K562 (cell line): Measurements from ENCODE around the gene CDKN2AIP. TPM values are rescaled to one million over a fixed set of nuclear protein-coding genes. Genes with fewer than 3 reads are reported as not detected.

Source experiments
- ARNT ChIP-seq, 2 experiments: fragments of 450-650 bp; IDR thresholded peaks; 2 replicates each; pipeline ENCODE4 v1.6.1; 2016; ENCODE audit warnings: mild to moderate bottlenecking in 1 of 2
- BRD4 ChIP-seq: fragments of 200-600 bp; sonication (generic); IDR thresholded peaks from 2 replicates; pipeline ENCODE4 v1.6.1; 2017; ENCODE audit warnings: inconsistent platforms
- CBFB ChIP-seq: sonication (generic); formaldehyde crosslinking; IDR thresholded peaks from 2 replicates; pipeline ENCODE4 v1.4.0; 2020; ENCODE audit warnings: mild to moderate bottlenecking, missing genetic modification reagents
- CEBPG ChIP-seq, 3 experiments: fragments of 200-800 bp in 1 of 3; sonication (Bioruptor generic) in 1 of 3; sonication (generic) in 1 of 3; formaldehyde crosslinking in 1 of 3; IDR thresholded peaks in 2 of 3; conservative IDR thresholded peaks in 1 of 3; 2 replicates each; pipeline versions ENCODE4 v1.6.1 to v1.8.0; 2016 to 2022; ENCODE audit warnings: missing compliant biosample characterization in 2 of 3, missing genetic modification characterization in 2 of 3, mild to moderate bottlenecking in 1 of 3, missing genetic modification reagents in 1 of 3
- DPF2 ChIP-seq: fragments of 450-650 bp; IDR thresholded peaks from 2 replicates; pipeline ENCODE4 v1.6.1; 2016
- GATAD2B ChIP-seq: fragments of 450-650 bp; IDR thresholded peaks from 2 replicates; pipeline ENCODE4 v1.6.1; 2017; ENCODE audit warnings: mild to moderate bottlenecking, borderline replicate concordance
- GTF3C2 ChIP-seq: IDR thresholded peaks from 3 replicates; pipeline ENCODE4 v1.6.1; 2011; ENCODE audit warnings: borderline replicate concordance, mild to moderate bottlenecking, moderate library complexity; ENCODE audit not compliant: insufficient read length; ENCODE audit errors: extremely low read depth
- HDGF ChIP-seq: fragments of 450-650 bp; IDR thresholded peaks from 2 replicates; pipeline ENCODE4 v1.6.1; 2016
- HIVEP1 ChIP-seq: fragments of 250-450 bp; sonication (Bioruptor Pico); IDR thresholded peaks from 2 replicates; pipeline ENCODE4 v1.4.0; 2020; ENCODE audit warnings: mild to moderate bottlenecking
- MECOM ChIP-seq: fragments of 250-450 bp; sonication (Bioruptor Pico); IDR thresholded peaks from 2 replicates; pipeline ENCODE4 v1.8.0; 2022; ENCODE audit warnings: inconsistent platforms
- NFIC ChIP-seq: fragments of 450-650 bp; IDR thresholded peaks from 2 replicates; pipeline ENCODE4 v1.6.1; 2017; ENCODE audit warnings: mild to moderate bottlenecking, inconsistent platforms
- SAFB2 ChIP-seq: fragments of 200-400 bp; formaldehyde crosslinking; IDR thresholded peaks from 2 replicates; pipeline ENCODE4 v1.6.1; 2018; ENCODE audit warnings: borderline replicate concordance, low read length, low read depth, moderate library complexity; ENCODE audit not compliant: severe bottlenecking
- SAP30 ChIP-seq: fragments of 200-600 bp; sonication (generic); IDR thresholded peaks from 2 replicates; pipeline ENCODE4 v1.6.1; 2012; ENCODE audit warnings: borderline replicate concordance, low read depth, mild to moderate bottlenecking, moderate library complexity, low read length, control low read depth, inconsistent platforms; ENCODE audit not compliant: insufficient read depth, poor library complexity, severe bottlenecking
- SPI1 ChIP-seq: IDR thresholded peaks from 2 replicates; pipeline ENCODE4 v1.6.1; 2011; ENCODE audit warnings: low read depth, low read length, control low read depth, borderline replicate concordance
- TARDBP ChIP-seq: fragments of 450-650 bp; IDR thresholded peaks from 2 replicates; pipeline ENCODE4 v1.6.1; 2016
- TEAD1 ChIP-seq, 2 experiments: fragments of 450-650 bp in 1 of 2; sonication (generic) in 1 of 2; formaldehyde crosslinking; IDR thresholded peaks; 2 replicates each; pipeline versions ENCODE4 v1.4.0 to v1.8.0; 2020 to 2022; ENCODE audit warnings: mild to moderate bottlenecking in 2 of 2, missing genetic modification reagents in 1 of 2
- THAP7 ChIP-seq: fragments of 250-450 bp; sonication (Bioruptor Pico); IDR thresholded peaks from 2 replicates; pipeline ENCODE4 v1.5.0; 2021
- TRIM24 ChIP-seq, 2 experiments: fragments of 450-650 bp; IDR thresholded peaks; 2 replicates each; pipeline ENCODE4 v1.6.1; 2016
- ZC3H4 ChIP-seq: sonication (generic); formaldehyde crosslinking; IDR thresholded peaks from 2 replicates; pipeline ENCODE4 v1.9.0; 2021; ENCODE audit warnings: missing genetic modification reagents, borderline replicate concordance
- ZNF239 ChIP-seq: fragments of 250-450 bp; sonication (Bioruptor Pico); IDR thresholded peaks from 2 replicates; pipeline ENCODE4 v1.4.0; 2020; ENCODE audit warnings: mild to moderate bottlenecking
- ZNF584 ChIP-seq: fragments of 200-800 bp; sonication (Bioruptor generic); IDR thresholded peaks from 2 replicates; pipeline ENCODE4 v1.6.1; 2016; ENCODE audit warnings: low read depth, mild to moderate bottlenecking, missing genetic modification characterization, missing compliant biosample characterization
- ZNF644 ChIP-seq: fragments of 200-800 bp; sonication (Bioruptor generic); IDR thresholded peaks from 2 replicates; pipeline ENCODE4 v1.6.1; 2016; ENCODE audit warnings: low read depth, missing genetic modification characterization, missing compliant biosample characterization
- ZNF707 ChIP-seq: fragments of 250-450 bp; sonication (Bioruptor Pico); conservative IDR thresholded peaks from 2 replicates; pipeline ENCODE4 v1.8.0; 2022; ENCODE audit warnings: inconsistent platforms, mild to moderate bottlenecking, moderate library complexity
- ZNF766 ChIP-seq: fragments of 200-800 bp; sonication (Bioruptor generic); conservative IDR thresholded peaks from 2 replicates; pipeline ENCODE4 v1.6.1; 2016; ENCODE audit warnings: missing genetic modification characterization, missing compliant biosample characterization
- ZNF830 ChIP-seq: fragments of 250-450 bp; sonication (Bioruptor Pico); IDR thresholded peaks from 2 replicates; pipeline ENCODE4 v1.5.0; 2021; ENCODE audit warnings: mild to moderate bottlenecking
- polyA plus RNA-seq, 8 experiments: library from polyadenylated mRNA; depleted of rRNA in 4 of 8; stranded (reverse) in 5 of 8; unstranded in 3 of 8; fragments of >200 nt; fragmentation: Nextera tagmentation in 2 of 8; fragmentation: Illumina TruSeq in 1 of 8; extraction: Ambion mirVana in 2 of 8; extraction: Trizol in 1 of 8; gene quantifications; 2 replicates each; pipeline versions ENCODE4 v1.2.1 to v1.2.3, GENCODE V29; 2011 to 2014; ENCODE audit warnings: inconsistent platforms in 1 of 8, missing spikeins in 1 of 8
- total RNA-seq, 7 experiments: library from RNA; depleted of rRNA in 6 of 7; stranded (reverse); fragments of >200 nt in 6 of 7; fragmentation: Illumina TruSeq in 2 of 7; extraction: Trizol in 2 of 7; gene quantifications; 2 replicates each; pipeline versions ENCODE4 v1.2.1 to v1.2.3, GENCODE V29; 2011 to 2021; ENCODE audit warnings: low replicate concordance in 1 of 7

Gene CDKN2AIP
- total and polyA plus RNA-seq, 9 of the 15 experiments (the other 6 are each of a cell fraction or from before 2014, with no cell fraction given) = 5.9 to 22.0 (median 19.7) TPM

GRCh38 chr4:183443655-183444213 lies 702 bp upstream of the CDKN2AIP start (continued):
- TF ChIP-seq THAP7 (peak; percentile 40; the same call in 1 of the 2 replicates), MECOM (CRISPR knock-in tag) (no peak), CEBPG (CRISPR knock-in tag; IDR thresholded peaks at IDR 0.05) (no peak), CEBPG (tag; conservative IDR thresholded peaks at IDR 0.05 in 1 of 2, IDR thresholded peaks at IDR 0.05 in 1 of 2) (no peak), GATAD2B (0 out of 2 replicates have a peak, but pooled peaks have one; percentile 32), SPI1 (0 out of 2 replicates have a peak, but pooled peaks have one; percentile 10), TEAD1 (CRISPR knock-in tag; IDR thresholded peaks at IDR 0.05) (peak in 1 of 2 experiments; percentile 20; a peak in 1 of 4 replicates), ZNF707 (CRISPR knock-in tag) (no peak), GTF3C2 (no peak), ZC3H4 (peak; percentile 81; the same call in 1 of the 2 replicates), SAP30 (peak; percentile 38), ZNF644 (tag) (0 out of 2 replicates have a peak, but pooled peaks have one; percentile 65), CBFB (CRISPR knock-in tag) (0 out of 2 replicates have a peak, but pooled peaks have one; percentile 34), DPF2 (0 out of 2 replicates have a peak, but pooled peaks have one; percentile 12), ZNF584 (CRISPR knock-in tag) (0 out of 2 replicates have a peak, but pooled peaks have one; percentile 33), TRIM24 (IDR thresholded peaks at IDR 0.05) (no peak), ZNF766 (CRISPR knock-in tag) (0 out of 2 replicates have a peak, but pooled peaks have one; percentile 17), ARNT (IDR thresholded peaks at IDR 0.05) (0 out of 4 replicates have a peak, but pooled peaks of 1 of the 2 experiments have one; percentile 32), HIVEP1 (CRISPR knock-in tag) (no peak), TARDBP (no peak), SAFB2 (no peak), HDGF (no peak), ZNF239 (CRISPR knock-in tag) (no peak), ZNF830 (CRISPR knock-in tag) (peak; percentile 54; the same call in 1 of the 2 replicates), BRD4 (peak; percentile 49; the same call in 1 of the 2 replicates), NFIC (0 out of 2 replicates have a peak, but pooled peaks have one; percentile 28)
